Measurements from ENCODE around the gene BCKDHA.
"Not testable (repeated sequence)": the region's sequence is repeated elsewhere in the genome, so short reads cannot be mapped to it uniquely, and the experiment has no call there.

The BCKDHA gene

DNA sequence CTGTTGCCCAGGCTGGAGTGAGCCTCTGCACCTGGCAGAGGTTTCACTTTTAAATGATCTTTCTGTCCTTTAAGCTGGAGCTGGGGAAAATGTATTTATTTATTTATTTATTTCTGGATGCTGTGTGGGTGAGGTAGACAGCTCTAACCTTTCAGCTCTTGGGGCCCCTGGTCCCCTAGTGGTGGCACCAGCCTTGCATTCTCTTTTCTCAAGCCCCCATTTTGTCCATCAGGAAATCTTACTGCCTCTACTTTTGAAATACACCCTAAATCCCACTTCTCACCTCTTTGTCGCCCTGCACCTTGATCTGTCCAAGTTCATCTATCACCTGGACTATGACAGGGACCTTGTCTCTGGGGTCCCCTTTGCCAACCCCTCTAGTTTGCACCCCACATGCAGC lies 31.5 kb upstream of the BCKDHA start:
- no peak for DNase-seq (ENCODE audit: low read depth)

DNA sequence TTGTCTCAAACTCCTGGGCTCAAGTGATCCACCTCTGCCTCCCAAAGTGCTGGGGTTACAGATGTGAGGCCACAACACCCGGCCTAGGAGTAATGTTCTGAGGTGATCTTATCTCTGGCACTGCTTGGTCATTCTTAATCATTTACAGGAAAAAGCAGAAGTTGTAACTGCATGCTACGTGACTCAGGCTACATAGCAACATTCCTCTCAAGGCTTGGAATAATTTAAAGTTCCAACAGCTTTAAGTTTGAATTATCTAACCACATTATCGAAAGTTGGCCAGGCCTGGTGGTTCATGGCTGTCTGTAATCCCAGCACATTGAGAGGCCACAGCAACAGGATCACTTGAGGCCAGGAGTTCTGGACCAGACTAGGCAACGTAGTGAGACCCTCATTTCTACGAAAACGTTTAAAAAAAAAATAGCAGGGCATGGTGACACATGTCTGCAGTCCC lies 29.7 kb upstream of the BCKDHA start:
- DNase-seq (ENCODE audit: low read depth): no peak

DNA sequence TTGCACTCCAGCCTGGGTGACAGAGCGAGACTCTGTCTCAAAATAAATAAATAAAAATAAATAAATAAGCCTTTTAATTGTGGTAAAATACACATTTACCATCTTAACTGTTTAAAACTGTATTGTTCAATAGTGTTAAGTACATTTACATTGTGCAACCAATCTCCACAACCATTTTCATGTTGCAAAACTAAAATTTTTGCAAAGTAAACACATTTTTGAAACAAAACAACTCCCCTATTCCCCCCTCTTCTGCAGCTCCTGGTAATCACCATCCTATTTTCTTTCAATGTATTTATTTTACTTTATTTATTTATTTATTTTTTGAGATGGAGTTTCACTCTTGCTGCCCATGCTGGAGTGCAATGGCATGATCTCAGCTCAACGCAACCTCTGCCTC lies 27.8 kb upstream of the BCKDHA start:
- no peak for DNase-seq (ENCODE audit: low read depth)

DNA sequence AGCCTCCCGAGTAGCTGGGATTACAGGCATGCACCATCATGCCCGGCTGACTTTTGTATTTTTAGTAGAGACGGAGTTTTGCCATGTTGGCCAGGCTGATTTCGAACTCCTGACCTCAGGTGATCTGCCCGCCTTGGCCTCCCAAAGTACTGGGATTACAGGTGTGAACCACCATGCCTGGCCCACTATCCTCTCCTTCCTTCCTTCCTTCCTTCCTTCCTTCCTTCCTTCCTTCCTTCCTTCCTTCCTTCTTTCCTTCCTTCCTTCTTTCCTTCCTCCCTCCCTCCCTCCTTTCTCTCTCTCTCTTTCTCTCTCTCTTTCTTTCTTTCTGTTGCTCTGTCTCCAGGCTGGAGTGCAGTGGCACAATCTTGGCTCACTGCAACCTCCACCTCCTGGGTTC lies 26.5 kb upstream of the BCKDHA start:
- not testable (repeated sequence) for DNase-seq (ENCODE audit: low read depth)

DNA sequence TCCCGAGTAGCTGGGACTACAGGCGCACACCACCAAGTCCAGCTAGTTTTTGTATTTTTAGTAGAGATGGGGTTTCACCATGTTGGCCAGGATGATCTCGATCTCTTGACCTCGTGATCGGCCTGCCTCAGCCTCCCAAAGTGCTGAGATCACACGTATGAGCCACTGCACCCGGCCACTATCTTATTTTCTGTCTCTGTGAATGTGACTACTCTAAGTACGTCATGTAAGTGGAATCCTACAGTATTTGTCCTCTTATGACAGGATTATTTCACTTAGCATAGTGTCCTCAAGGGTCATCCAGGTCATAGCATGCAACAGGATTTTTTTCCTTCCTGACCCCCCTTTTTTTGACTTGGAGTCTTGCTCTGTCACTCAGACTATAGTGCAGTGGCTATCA lies 26.1 kb upstream of the BCKDHA start:
- DNase-seq (ENCODE audit: low read depth): no peak

DNA sequence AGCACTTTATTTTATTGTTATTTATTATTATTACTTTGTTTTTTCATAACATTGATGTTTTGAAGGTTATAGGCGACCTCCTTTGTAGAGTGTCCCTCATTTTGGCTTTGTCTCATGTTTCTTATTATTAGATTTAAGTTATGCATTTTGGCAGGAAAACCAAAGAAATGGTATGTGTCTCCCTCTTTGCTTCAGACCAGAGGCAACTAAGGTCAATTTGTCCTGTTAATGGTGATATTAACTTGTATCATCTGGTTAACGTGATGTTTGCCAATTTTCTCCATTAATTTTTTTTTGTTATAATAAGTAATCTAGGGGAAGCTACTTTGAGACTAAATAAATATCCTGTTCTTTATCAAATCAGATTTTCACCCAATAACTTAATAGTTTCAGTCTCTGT lies 25.1 kb upstream of the BCKDHA start:
- no peak for DNase-seq (ENCODE audit: low read depth)

DNA sequence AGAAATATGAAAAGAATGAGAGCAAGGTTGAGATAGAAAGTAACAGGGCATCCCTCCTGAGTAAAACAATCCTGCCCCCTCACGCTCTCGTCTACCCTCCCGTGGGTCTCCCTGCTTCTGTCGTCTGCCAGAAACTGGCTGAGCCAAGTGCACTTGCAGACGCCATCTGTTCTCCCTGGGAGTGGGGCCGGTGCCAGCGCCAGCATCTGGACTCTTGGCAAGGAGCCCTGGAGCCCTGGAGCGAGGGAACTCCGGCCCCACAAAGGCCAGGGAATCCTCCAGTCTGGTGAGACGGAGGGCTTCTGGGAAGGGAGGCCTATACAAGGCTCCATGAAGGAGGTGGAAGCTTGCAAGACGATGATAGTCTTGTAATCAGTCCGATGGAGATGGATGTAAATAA lies 23.6 kb upstream of the BCKDHA start:
- no peak for DNase-seq (ENCODE audit: low read depth)

DNA sequence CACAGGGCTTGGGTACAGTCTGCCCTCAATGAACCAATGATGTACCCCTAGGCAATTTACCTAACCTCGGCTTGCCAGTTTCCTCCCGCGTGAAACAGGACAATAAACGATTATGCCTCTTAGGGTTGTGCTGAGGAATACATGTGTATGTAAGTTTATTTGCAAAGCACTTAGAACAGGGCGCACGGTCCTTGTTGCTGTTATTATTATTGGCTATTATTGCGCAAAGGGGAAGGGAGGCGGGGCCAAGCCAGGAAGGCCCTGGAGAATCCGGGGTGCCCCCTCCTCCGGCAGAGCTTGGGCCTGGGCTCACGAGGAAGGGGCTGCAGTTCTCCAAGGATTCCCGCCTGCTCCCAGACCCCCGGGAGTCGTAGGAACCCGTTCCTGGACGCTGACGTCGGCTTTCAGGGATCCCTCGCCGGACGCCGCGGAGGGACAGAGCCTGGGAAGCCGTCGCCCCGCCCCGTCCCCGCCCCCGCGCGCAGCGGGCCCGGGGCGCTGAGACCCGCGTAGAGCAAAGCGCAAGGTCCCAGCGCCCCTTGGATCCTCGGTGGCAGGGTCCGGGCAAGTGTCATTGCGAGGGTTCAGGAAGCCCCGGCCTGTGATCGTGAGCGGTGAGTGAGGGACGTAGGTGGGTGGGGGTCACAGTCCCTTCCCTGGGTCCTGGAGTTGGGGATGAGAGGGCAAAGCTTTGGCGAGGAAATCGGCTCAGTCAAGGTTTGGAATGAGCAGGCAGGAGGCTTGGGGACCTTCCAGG lies 21.2 kb upstream of the BCKDHA start, which contains the start of gene TMEM91:
TSS of gene TMEM91 (plus strand) at position 293 of the 757 bp plus-strand sequence. CDS start 1,777 bp downstream, outside the sequence.
- DNase-seq (ENCODE audit: low read depth): no peak

DNA sequence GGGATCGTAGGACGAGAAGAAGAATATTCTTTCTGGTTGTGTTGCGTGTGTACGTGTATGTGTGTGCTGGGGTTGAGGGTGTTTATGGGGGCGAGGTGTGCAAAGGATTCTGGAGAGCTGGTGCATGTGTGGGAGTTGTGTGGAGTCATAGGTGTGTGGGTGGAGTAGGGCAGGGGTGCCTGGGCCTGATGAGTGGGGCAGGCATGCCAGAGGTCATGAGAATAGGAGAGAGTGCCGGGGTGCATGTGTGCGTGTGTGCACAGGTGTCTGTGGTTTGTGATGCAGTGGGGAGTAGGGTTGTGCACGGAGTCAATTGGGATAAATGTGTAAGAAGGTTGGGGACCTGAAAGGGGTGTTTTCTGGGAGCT lies 20.6 kb upstream of the BCKDHA start:
- no peak for DNase-seq (ENCODE audit: low read depth)

DNA sequence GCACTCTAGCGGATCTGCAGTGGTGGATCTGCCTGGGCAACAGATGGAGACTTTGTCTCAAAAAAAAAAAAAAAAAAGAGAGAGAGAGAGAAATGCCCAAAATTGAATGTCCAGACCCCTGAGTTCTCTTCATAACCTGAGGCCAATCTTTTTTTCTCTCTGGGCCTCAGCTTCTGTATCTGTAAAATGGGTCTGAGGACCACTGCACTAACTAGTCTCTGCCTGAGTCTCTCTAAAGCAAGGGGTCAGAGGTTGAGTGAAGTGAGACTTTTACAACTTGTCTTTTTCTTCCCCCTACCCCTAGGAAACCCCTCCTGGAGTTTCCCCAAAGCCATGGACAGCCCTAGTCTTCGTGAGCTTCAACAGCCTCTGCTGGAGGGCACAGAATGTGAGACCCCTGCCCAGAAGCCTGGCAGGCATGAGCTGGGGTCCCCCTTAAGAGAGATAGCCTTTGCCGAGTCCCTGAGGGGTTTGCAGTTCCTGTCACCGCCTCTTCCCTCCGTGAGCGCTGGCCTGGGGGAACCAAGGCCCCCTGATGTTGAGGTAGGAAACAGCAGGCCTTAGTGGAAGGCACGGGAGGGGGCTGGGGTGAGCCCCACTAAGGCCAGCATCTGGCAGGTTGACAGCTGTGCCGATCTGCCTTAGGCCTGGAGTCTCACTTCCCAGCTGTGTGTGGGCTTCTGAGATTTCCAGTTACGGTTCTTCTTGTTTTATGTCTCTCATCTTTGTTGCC lies 19.5 kb upstream of the BCKDHA start:
- no peak for DNase-seq (ENCODE audit: low read depth)

DNA sequence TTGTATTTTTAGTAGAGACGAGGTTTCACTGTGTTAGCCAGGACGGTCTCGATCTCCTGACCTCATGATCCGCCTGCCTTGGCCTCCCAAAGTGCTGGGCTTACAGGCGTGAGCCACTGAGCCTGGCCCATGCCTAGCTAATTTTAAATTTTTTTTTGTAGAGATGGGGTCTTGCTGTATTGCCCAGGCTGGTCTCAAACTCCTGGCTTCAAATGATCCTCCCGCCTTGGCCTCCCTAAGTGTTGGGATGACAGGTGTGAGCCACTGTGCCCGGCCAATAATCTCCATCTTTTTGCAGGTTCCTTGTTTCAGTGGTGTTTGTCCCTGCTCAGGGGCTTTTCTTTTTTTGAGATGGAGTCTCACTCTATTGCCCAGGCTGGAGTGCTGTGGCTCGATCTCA lies 16.1 kb upstream of the BCKDHA start:
- not testable (repeated sequence) for DNase-seq (ENCODE audit: low read depth)

DNA sequence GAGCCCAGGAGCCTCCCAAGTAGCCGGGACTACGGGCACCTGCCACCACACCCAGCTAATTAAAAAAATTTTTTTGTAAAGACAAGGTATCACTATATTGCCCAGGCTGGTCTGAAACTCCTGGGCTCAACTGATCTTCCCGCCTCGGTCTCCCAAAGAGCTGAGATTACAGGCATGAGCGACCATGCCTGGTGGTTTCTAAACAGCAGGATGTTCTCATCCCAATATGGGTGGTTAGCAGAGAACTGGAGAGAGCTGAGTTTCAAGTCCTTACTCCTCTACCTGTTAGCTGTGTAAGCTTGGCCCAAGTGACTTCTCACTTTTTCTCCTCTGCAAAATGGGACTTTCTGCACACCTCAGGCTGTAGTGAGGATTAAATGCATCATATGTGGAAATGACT lies 13.3 kb upstream of the BCKDHA start:
- no peak for DNase-seq (ENCODE audit: low read depth)

DNA sequence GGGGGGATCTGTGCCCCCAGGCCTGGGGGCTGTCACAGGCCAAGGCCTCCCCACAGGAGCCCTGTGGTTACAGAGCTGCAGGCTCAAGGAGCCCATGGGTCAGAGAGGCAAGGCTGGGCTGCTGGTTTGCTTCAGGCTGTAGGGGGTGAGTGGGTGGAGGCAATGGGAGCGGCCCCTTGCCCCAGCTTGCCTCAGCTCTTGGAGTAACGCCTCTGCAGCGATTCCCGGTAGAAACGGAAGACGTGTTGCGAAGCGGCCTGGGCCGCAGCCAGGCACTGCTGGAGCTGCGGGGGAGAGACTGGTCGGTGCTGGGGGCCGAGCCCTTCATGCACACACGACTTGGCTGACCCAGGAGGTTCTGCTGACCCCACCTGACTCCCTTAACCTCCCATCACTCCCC lies 11.2 kb upstream of the BCKDHA start:
- DNase-seq (ENCODE audit: low read depth): no peak

DNA sequence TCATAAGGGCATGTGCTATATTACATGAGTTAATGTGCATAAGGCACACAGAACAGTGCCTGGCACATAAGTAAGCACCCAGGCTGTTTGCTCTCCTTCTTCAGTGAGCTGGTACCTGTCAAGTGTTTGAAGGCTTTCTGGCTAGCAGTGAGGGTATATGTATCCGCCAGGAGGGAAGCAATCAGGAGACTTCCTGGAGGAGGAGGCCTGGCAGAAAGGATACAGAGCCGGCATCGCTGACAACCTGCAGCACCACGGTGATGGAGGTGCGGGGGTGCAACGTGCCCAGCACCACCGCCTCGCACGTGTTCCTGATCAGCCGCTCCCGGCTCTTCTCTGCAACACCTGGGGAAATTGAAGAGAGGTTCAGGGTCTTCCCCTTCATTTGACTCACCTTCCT lies 6.0 kb upstream of the BCKDHA start:
- no peak for DNase-seq (ENCODE audit: low read depth)

DNA sequence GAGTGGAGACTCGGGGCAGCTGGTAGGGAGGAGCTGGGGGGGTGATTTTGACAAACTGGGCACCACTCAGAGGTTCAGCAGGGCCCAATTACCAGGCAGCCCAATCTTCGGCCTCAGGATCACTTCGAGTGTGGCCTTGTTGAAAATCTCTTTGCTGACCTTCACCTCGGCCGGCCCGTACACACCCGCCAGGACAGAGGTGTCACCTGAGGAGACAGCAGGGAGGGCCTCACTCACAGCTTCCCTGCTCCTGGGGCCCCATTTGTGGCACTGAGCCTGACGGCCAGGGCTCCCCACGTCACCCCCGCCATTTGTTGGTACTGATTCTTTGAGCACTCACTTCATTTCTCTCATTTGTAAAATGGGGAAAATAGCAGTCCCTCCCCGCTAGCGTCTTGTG lies 4.8 kb upstream of the BCKDHA start:
- DNase-seq (ENCODE audit: low read depth): no peak

DNA sequence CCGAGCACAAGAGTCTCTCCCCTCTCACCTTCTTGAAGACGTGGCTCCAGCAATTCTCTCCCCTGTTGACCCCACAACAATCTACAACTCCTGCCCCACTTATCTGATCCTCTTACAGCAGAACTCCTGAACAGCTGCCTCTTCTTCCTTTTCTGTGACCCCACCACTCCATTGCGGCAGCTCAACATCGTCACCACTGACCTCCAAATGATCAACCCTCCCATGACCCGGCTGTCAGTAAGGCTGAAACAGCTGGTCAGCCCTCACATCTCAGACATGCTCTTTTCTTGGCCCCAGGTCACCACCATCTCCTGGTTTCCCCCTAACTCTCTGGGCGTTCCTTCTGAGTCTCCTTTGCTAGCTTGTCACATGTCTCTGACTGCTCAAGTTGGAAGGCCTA lies 2.3 kb upstream of the BCKDHA start:
- DNase-seq (ENCODE audit: low read depth): no peak

DNA sequence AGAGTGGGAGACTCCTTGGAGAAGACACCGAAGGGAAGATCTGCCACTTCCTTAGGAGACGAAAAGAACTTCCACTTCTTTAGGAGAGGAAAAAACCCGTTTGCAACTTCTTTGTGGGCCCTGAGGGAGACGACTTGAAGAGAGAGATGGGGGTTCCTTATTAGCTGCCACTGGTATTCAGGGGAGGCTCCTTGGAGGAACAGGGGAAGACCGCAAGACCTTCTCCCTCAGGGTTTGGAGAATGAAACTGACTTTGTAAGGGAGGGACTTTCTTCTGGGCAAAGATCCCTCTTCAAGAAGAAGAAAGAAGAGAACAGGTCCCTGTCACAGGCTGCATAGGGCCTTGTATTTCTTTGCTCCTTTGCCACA lies 416 bp downstream of the BCKDHA start:
- no peak for DNase-seq (ENCODE audit: low read depth)

DNA sequence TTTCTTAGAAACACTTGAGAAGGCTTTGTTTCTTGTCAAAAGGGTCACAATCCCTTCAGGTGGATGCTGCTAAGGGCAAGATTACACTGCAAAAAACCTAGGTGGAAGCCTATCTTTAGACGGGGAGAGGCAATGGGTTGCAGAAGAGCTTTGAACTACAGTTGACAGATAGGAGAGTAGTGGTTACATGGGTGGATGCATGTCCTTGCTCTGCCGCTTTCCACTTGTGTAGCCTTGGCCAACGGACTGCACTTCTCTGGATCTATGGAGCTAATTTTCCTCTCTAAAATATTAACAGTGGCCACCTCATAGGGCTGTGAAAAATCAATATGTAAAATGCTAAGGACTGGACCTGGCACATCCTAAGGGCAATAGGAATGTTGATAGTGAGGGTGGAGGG lies 980 bp downstream of the BCKDHA start:
- no peak for DNase-seq (ENCODE audit: low read depth)

DNA sequence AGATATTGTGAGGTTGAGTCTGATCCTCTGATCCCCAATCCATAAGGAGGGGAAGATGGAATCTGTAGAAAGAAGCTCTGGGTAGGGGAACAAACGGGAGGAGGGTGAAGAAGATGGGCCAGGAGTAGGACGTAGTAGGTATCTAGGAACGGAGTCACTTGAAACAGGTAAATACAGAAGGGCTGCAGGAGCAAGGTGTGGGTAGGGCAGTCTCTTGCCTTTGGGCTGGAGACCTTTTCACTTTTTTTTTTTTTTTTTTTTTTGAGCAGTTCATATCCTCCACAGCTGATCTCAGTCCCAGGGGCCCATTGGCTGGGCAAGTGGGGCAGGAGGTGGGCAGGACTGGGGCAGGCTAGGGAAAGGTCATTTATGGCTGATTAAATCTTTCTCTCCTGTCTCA lies 1.5 kb downstream of the BCKDHA start:
- DNase-seq (ENCODE audit: low read depth): no peak

DNA sequence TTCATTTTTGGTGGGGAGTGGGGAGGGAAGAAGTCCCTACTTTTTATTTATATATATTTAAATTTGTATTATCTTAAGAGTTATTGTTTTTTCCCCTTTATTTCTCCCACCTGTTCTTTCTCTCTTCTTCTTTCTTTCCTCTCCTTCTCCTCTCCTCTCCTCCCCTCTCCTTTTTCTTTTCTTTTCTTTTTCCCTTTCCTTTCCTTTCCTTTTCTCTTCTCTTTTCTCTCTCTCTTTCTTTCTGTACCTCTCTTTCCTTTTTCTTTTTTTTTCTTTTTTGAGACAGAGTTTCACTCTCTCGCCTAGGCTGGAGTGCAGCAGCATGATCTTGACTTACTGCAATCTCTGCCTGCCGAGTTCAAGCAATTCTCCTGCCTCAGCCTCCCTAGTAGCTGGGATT lies 1.9 kb downstream of the BCKDHA start:
- DNase-seq (ENCODE audit: low read depth): no peak

DNA sequence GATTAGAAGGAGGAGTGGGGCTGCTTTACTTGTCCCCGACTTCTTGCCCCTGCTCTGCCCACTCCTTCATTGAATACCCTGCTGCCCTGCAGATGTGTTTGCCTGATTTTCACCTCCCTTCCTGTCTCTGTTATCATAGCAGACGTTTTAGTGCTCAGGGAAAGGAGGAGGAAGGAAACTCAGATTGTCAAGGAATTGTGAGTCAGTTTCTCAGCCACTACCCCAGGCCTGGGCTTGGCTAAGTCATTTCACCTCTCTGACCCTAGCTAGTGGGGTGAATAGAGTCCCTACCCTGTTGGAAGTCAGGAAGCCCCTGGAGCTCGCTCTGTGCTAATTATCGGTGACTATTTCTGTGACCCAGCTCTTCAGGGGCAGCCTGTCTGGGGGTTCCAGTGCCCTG lies 3.9 kb downstream of the BCKDHA start:
- DNase-seq (ENCODE audit: low read depth): no peak

DNA sequence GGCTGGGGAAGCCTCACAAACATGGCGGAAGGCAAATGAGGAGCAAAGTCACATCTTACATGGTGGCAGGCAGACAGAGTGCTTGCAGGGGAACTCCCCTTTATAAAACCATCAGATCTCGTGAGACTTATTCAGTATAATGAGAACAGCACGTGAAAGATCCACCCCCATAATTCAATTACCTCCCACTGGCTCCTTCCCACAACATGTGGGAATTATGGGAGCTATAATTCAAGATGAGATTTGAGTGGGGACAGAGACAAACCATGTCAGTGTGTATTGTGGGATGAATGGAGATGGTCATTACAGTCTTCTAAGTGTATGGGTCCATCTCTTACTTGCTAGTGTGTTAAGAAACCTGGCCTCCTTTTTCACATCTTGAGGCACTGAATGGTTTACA lies 4.4 kb downstream of the BCKDHA start:
- no peak for DNase-seq (ENCODE audit: low read depth)

DNA sequence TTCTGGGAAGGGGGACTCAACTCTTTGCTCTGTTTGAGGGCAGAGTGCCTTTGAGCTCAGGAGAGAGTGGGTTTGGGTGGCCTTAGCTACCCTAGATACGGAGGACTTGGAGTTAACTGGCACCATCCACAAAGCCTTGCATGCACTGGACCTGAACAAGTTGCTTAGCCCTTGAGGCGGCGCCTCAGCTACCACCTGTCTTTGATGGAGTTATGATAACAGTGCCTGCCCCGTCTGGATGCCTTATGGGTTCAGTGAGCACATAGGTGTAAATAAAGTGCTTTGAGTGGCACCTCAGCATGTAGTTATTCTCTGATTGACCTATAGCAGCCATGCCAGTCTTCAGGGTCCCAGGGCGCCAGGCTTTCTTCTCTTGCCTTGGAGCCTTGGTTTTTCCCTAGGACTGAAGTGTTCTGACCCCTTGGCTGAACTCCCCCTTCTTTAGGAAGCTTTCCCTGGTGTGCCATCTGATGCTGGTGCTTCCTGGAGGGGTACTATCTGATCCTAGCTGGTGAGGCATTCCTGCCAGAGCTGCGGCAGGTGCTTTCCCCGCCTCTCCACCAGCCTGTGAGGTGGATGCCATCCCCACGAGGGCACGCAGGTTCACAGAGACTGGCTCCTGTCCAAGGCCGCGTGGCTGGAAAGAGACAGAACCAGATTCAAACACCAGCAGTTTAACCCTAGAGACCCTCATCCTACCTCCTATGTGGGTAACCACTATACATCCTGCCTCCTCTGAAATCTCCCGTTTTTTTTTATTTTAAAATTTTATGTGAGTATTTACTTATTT lies 5.8 kb downstream of the BCKDHA start:
- DNase-seq (ENCODE audit: low read depth): no peak
